Measurements from ENCODE around the gene SLC31A1. TPM values are rescaled to one million over a fixed set of nuclear protein-coding genes. Genes with fewer than 3 reads are reported as not detected.

SLC31A1 gene
- total and polyA plus RNA-seq, 2 of the 13 experiments (the other 11 are each of a cell fraction or from before 2014, with no cell fraction given) = 62.9 to 70.0 TPM

DNA sequence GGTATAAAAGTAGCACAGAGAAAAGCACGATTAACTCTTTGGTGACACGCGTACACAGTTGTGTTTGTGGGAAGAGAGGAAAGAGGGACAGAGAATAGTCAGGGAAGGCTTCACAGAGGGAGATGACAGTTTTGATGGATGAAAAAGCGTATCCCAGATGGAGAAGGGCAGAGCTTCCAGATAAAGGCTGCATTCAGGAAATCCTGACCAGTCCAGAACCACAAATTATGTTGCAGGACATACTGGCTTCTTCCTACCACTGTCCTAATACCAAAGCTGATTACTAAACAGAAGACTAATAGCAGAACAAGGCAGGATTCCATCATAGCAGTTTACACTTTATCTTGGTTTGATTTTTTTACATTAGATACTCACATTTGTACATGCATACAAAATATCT, 36.1 kb upstream of the SLC31A1 start (continued):
- TF ChIP-seq PREB (CRISPR knock-in tag; IDR thresholded peaks at IDR 0.05) = no peak
- no peak for TF ChIP-seq JUNB (CRISPR knock-in tag; IDR thresholded peaks at IDR 0.05; ENCODE audit: borderline replicate concordance)
- no peak for TF ChIP-seq MED8 (CRISPR knock-in tag; IDR thresholded peaks at IDR 0.05; ENCODE audit: insufficient replicate concordance)

GRCh38 chr9:113186137-113186755, 35.1 kb upstream of the SLC31A1 start:
- no peaks in the 10 kb centered on the region for H4K20me1 ChIP-seq (ENCODE audit: insufficient read depth, low read length)
- no peak for TF ChIP-seq KAT2B (IDR thresholded peaks at IDR 0.05; ENCODE audit: borderline replicate concordance, low read depth, low read length)
- no peak for TF ChIP-seq ZBTB34 (CRISPR knock-in tag; IDR thresholded peaks at IDR 0.05)
- no peak for TF ChIP-seq ZFP36L1 (CRISPR knock-in tag; IDR thresholded peaks at IDR 0.05)
- TF ChIP-seq ZBTB2 (CRISPR knock-in tag; IDR thresholded peaks at IDR 0.05; ENCODE audit: low read depth) = no peak
- no peak for TF ChIP-seq ZC3H4 (CRISPR knock-in tag; IDR thresholded peaks at IDR 0.05; ENCODE audit: borderline replicate concordance)
- no peak for TF ChIP-seq CCDC6 (CRISPR knock-in tag; IDR thresholded peaks at IDR 0.05)
- TF ChIP-seq, protein P1, sequence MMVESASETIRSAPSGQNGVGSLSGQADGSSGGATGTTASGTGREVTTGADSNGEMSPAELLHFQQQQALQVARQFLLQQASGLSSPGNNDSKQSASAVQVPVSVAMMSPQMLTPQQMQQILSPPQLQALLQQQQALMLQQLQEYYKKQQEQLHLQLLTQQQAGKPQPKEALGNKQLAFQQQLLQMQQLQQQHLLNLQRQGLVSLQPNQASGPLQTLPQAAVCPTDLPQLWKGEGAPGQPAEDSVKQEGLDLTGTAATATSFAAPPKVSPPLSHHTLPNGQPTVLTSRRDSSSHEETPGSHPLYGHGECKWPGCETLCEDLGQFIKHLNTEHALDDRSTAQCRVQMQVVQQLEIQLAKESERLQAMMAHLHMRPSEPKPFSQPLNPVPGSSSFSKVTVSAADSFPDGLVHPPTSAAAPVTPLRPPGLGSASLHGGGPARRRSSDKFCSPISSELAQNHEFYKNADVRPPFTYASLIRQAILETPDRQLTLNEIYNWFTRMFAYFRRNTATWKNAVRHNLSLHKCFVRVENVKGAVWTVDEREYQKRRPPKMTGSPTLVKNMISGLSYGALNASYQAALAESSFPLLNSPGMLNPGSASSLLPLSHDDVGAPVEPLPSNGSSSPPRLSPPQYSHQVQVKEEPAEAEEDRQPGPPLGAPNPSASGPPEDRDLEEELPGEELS (CRISPR knock-in tag; IDR thresholded peaks at IDR 0.05) = no peak
- TF ChIP-seq RCOR2 (CRISPR knock-in tag; IDR thresholded peaks at IDR 0.05) = no peak
- TF ChIP-seq ZBTB42 (CRISPR knock-in tag; IDR thresholded peaks at IDR 0.05) = no peak
- TF ChIP-seq, protein P2, sequence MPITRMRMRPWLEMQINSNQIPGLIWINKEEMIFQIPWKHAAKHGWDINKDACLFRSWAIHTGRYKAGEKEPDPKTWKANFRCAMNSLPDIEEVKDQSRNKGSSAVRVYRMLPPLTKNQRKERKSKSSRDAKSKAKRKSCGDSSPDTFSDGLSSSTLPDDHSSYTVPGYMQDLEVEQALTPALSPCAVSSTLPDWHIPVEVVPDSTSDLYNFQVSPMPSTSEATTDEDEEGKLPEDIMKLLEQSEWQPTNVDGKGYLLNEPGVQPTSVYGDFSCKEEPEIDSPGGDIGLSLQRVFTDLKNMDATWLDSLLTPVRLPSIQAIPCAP (CRISPR knock-in tag; IDR thresholded peaks at IDR 0.05; ENCODE audit: low read depth) = no peak
- TF ChIP-seq ZNF784 (CRISPR knock-in tag; IDR thresholded peaks at IDR 0.05; ENCODE audit: borderline replicate concordance) = no peak
- no peaks in the 10 kb centered on the region for H3K79me2 ChIP-seq (ENCODE audit: insufficient read depth, low read length)
- POLR2A ChIA-PET = no interaction called here
- no peaks in the 10 kb centered on the region for H3K9me3 ChIP-seq (ENCODE audit: low read length)
- no peak overlapping the region for H3K27ac ChIP-seq (ENCODE audit: extremely low read length, insufficient read depth, low read length)
- ATAC-seq (no peak), DNase-seq (ENCODE audit: low spot score) (no peak), FAIRE-seq (no peak)
- intact Hi-C loops (cut with micrococcal nuclease; ENCODE audit: unreplicated experiment) (no loop called here), in situ Hi-C loops (cut with HindIII; ENCODE audit: extremely low pct_ligation_motif_present, low pct_unique_long_range_greater_than_20kb) (no loop called here)
- no TSS peak for BruUV-seq (replicated peaks)
- H3K4me2 ChIP-seq (ENCODE audit: low read depth, low read length) = no peak overlapping the region
- WGBS (ENCODE audit: low lambda C conversion rate) = 96% methylated on average over 7 of the region's 7 CpGs
- CTCF ChIA-PET (ENCODE audit: low intra/inter-chr PET ratio, low total read pairs) = no interaction called here
- H3K4me1 ChIP-seq (ENCODE audit: insufficient read depth, low read length) = no peaks in the 10 kb centered on the region
- no peak overlapping the region for H3K4me3 ChIP-seq (replicated peaks in 1 of 3; ENCODE audit: insufficient read depth in 1 of 3, low read depth in 2 of 3, low read length in 3 of 3)
- H3K36me3 ChIP-seq (replicated peaks in 1 of 2; ENCODE audit: control insufficient read depth in 1 of 2, insufficient read depth in 2 of 2, low read length in 2 of 2) = peaks cover 15 to 79% of the 10 kb centered on the region in 2 experiments
- H3K9ac ChIP-seq (ENCODE audit: insufficient read depth, low read depth, low read length) = no peak overlapping the region
- no peaks in the 10 kb centered on the region for H3K27me3 ChIP-seq (ENCODE audit: control insufficient read depth in 1 of 2, insufficient read depth in 2 of 2, low read length in 2 of 2)
- H2AFZ ChIP-seq (ENCODE audit: low read length) = no peak overlapping the region

All from HepG2 (cell line).